Kidney tubule cell (primary cell): ENCODE data around the gene FAM47A.

ENCODE experiments used
- DNase-seq: peaks from one replicate; pipeline ENCODE4 v3.0.0-alpha.2; 2018; ENCODE audit warnings: low spot score

The FAM47A gene

GRCh38 chrX:34132028-34132427, at the start of gene FAM47A:
TSS of gene FAM47A (minus strand) at chrX:34132314. CDS start at chrX:34132278, 36 bp downstream.
- DNase-seq, result no peak

GRCh38 chrX:34147345-34147744, 15.2 kb upstream of the FAM47A start:
- DNase-seq, result no peak

- no peak for DNase-seq
Observed at GRCh38 chrX:34146906-34147305, 14.8 kb upstream of the FAM47A start.

- DNase-seq, result no peak
Observed at GRCh38 chrX:34144246-34144645, 12.1 kb upstream of the FAM47A start.

- DNase-seq, result no peak
Observed at GRCh38 chrX:34140816-34141215, 8.7 kb upstream of the FAM47A start.

- no peak for DNase-seq
Observed at GRCh38 chrX:34130980-34131744, 952 bp downstream of the FAM47A start.

GRCh38 chrX:34130501-34130900, 1.6 kb downstream of the FAM47A start:
- DNase-seq, result no peak

- no peak for DNase-seq
Observed at GRCh38 chrX:34126011-34126410, 6.1 kb downstream of the FAM47A start.

- DNase-seq, result no peak
Observed at GRCh38 chrX:34119122-34119521, 13.0 kb downstream of the FAM47A start.

- no peak for DNase-seq
Observed at GRCh38 chrX:34112459-34112858, 19.7 kb downstream of the FAM47A start.
